SK-N-SH treated with all-trans-retinoic acid at 6 μM for 48 hours (cell line): ENCODE results near the gene SUGP2.

Source experiments
- BACH2 ChIP-seq: fragments of 250-450 bp; sonication (Bioruptor Pico); IDR thresholded peaks from 2 replicates; pipeline ENCODE4 v1.9.0; 2021; ENCODE audit warnings: mild to moderate bottlenecking, borderline replicate concordance
- CSDC2 ChIP-seq: fragments of 250-450 bp; sonication (Bioruptor Pico); IDR thresholded peaks from 2 replicates; pipeline ENCODE4 v1.5.0; 2020; ENCODE audit warnings: mild to moderate bottlenecking, moderate library complexity
- ISL1 ChIP-seq: fragments of 250-450 bp; sonication (Bioruptor Pico); IDR thresholded peaks from 2 replicates; pipeline ENCODE4 v2.1.2; 2022; ENCODE audit warnings: mild to moderate bottlenecking, moderate library complexity
- OSR1 ChIP-seq: fragments of 250-450 bp; sonication (Bioruptor Pico); IDR thresholded peaks from 2 replicates; pipeline ENCODE4 v1.8.0; 2022; ENCODE audit warnings: moderate library complexity, mild to moderate bottlenecking, inconsistent platforms
- TCF4 ChIP-seq: fragments of 250-450 bp; sonication (Bioruptor Pico); IDR thresholded peaks from 2 replicates; pipeline ENCODE4 v1.8.0; 2021; ENCODE audit warnings: mild to moderate bottlenecking, moderate library complexity, borderline replicate concordance
- ZFP3 ChIP-seq: fragments of 250-450 bp; sonication (Bioruptor Pico); IDR thresholded peaks from 2 replicates; pipeline ENCODE4 v1.5.0; 2020; ENCODE audit warnings: mild to moderate bottlenecking, moderate library complexity
- ZFP30 ChIP-seq: fragments of 450-650 bp; formaldehyde crosslinking; IDR thresholded peaks from 2 replicates; pipeline ENCODE4 v1.5.0; 2022; ENCODE audit warnings: mild to moderate bottlenecking, moderate library complexity
- ZNF70 ChIP-seq: fragments of 450-650 bp; formaldehyde crosslinking; IDR thresholded peaks from 2 replicates; pipeline ENCODE4 v1.5.0; 2020; ENCODE audit warnings: mild to moderate bottlenecking, moderate library complexity
- TF ChIP-seq, protein P1 (sequence below): fragments of 250-450 bp; sonication (Bioruptor Pico); IDR thresholded peaks from 2 replicates; pipeline ENCODE4 v1.8.0; 2021; ENCODE audit warnings: low read depth, mild to moderate bottlenecking, moderate library complexity, borderline replicate concordance
- TF ChIP-seq, protein P2 (sequence below): fragments of 250-450 bp; sonication (Bioruptor Pico); IDR thresholded peaks from 2 replicates; pipeline ENCODE4 v1.8.0; 2020; ENCODE audit warnings: mild to moderate bottlenecking, moderate library complexity, borderline replicate concordance
- TF ChIP-seq, protein P3 (sequence below): fragments of 250-450 bp; sonication (Bioruptor Pico); IDR thresholded peaks from 2 replicates; pipeline ENCODE4 v1.5.1; 2020; ENCODE audit warnings: low read depth, mild to moderate bottlenecking, moderate library complexity

DNA sequence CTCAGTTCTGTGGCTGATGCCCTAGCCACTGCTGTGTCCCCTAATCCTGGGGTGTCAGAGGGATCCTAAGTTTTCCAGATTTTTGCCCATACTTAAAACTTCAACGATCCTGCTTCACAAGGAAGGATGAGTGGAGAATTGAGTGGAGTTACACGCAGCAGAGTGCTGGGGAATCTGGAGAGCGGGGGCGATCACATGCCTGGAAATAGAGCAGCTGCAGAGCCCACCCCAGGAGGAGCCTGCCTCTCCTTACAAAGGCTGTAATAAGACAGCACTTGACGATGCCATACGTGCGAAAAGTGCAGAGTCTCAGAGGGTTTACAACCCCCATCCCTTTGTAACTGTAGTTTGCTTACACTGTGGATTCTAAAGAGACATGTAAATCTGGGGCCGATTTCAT lies 40.6 kb downstream of the SUGP2 start:
- TF ChIP-seq ZFP3 (CRISPR knock-in tag), result no peak
- TF ChIP-seq BACH2 (CRISPR knock-in tag), result no peak
- TF ChIP-seq, protein P1, sequence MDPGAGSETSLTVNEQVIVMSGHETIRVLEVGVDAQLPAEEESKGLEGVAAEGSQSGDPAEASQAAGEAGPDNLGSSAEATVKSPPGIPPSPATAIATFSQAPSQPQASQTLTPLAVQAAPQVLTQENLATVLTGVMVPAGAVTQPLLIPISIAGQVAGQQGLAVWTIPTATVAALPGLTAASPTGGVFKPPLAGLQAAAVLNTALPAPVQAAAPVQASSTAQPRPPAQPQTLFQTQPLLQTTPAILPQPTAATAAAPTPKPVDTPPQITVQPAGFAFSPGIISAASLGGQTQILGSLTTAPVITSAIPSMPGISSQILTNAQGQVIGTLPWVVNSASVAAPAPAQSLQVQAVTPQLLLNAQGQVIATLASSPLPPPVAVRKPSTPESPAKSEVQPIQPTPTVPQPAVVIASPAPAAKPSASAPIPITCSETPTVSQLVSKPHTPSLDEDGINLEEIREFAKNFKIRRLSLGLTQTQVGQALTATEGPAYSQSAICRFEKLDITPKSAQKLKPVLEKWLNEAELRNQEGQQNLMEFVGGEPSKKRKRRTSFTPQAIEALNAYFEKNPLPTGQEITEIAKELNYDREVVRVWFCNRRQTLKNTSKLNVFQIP (CRISPR knock-in tag), result no peak
- TF ChIP-seq ZNF70, result no peak
- TF ChIP-seq OSR1, result no peak
- TF ChIP-seq TCF4 (CRISPR knock-in tag), result no peak
- TF ChIP-seq ZFP30, result no peak
- no peak for TF ChIP-seq CSDC2 (CRISPR knock-in tag)
- TF ChIP-seq, protein P2, sequence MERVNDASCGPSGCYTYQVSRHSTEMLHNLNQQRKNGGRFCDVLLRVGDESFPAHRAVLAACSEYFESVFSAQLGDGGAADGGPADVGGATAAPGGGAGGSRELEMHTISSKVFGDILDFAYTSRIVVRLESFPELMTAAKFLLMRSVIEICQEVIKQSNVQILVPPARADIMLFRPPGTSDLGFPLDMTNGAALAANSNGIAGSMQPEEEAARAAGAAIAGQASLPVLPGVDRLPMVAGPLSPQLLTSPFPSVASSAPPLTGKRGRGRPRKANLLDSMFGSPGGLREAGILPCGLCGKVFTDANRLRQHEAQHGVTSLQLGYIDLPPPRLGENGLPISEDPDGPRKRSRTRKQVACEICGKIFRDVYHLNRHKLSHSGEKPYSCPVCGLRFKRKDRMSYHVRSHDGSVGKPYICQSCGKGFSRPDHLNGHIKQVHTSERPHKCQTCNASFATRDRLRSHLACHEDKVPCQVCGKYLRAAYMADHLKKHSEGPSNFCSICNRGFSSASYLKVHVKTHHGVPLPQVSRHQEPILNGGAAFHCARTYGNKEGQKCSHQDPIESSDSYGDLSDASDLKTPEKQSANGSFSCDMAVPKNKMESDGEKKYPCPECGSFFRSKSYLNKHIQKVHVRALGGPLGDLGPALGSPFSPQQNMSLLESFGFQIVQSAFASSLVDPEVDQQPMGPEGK (CRISPR knock-in tag), result no peak
- TF ChIP-seq ISL1 (CRISPR knock-in tag), result no peak
- TF ChIP-seq, protein P3, sequence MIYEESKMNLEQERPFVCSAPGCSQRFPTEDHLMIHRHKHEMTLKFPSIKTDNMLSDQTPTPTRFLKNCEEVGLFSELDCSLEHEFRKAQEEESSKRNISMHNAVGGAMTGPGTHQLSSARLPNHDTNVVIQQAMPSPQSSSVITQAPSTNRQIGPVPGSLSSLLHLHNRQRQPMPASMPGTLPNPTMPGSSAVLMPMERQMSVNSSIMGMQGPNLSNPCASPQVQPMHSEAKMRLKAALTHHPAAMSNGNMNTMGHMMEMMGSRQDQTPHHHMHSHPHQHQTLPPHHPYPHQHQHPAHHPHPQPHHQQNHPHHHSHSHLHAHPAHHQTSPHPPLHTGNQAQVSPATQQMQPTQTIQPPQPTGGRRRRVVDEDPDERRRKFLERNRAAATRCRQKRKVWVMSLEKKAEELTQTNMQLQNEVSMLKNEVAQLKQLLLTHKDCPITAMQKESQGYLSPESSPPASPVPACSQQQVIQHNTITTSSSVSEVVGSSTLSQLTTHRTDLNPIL (CRISPR knock-in tag), result no peak
